K562 (cell line): ENCODE measurements around the gene FERMT3. TPM values are rescaled to one million over a fixed set of nuclear protein-coding genes. Genes with fewer than 3 reads are reported as not detected.

Experiments
- ARID4B ChIP-seq: sonication (generic); formaldehyde crosslinking; IDR thresholded peaks from 2 replicates; pipeline ENCODE4 v1.8.0; 2022; ENCODE audit warnings: mild to moderate bottlenecking, missing genetic modification reagents
- BCL6 ChIP-seq: fragments of 250-450 bp; sonication (Bioruptor Pico); IDR thresholded peaks from 2 replicates; pipeline ENCODE4 v1.4.0; 2020
- CBFA2T2 ChIP-seq: fragments of 450-650 bp; conservative IDR thresholded peaks from 2 replicates; pipeline ENCODE4 v1.6.1; 2017; ENCODE audit warnings: mild to moderate bottlenecking
- FOXA3 ChIP-seq, 2 experiments: fragments of 450-650 bp in 1 of 2; sonication (generic) in 1 of 2; formaldehyde crosslinking; IDR thresholded peaks in 1 of 2; conservative IDR thresholded peaks in 1 of 2; 2 replicates each; pipeline versions ENCODE4 v1.4.0 to v1.8.0; 2020 to 2022; ENCODE audit warnings: mild to moderate bottlenecking in 2 of 2, missing genetic modification reagents in 1 of 2
- KDM5B ChIP-seq: fragments of 200-600 bp; sonication (generic); IDR thresholded peaks from 2 replicates; pipeline ENCODE4 v1.6.1; 2012; ENCODE audit warnings: low read depth, mild to moderate bottlenecking, moderate library complexity, low read length, control low read depth, inconsistent platforms; ENCODE audit not compliant: insufficient replicate concordance
- NCOR1 ChIP-seq: fragments of 450-650 bp; IDR thresholded peaks from 2 replicates; pipeline ENCODE4 v1.6.1; 2016; ENCODE audit warnings: mild to moderate bottlenecking, moderate library complexity
- SAFB ChIP-seq: fragments of 200-400 bp; formaldehyde crosslinking; IDR thresholded peaks from 2 replicates; pipeline ENCODE4 v1.6.1; 2017; ENCODE audit warnings: low read depth, low read length, borderline replicate concordance
- SMAD2 ChIP-seq: fragments of 150-350 bp; IDR thresholded peaks from 2 replicates; pipeline ENCODE4 v1.6.1; 2014; ENCODE audit warnings: low read depth, mild to moderate bottlenecking, low read length
- VEZF1 ChIP-seq: fragments of 200-800 bp; sonication (Bioruptor generic); IDR thresholded peaks from 2 replicates; pipeline ENCODE4 v1.6.1; 2017; ENCODE audit warnings: missing genetic modification characterization, missing compliant biosample characterization
- ZNF239 ChIP-seq: fragments of 250-450 bp; sonication (Bioruptor Pico); IDR thresholded peaks from 2 replicates; pipeline ENCODE4 v1.4.0; 2020; ENCODE audit warnings: mild to moderate bottlenecking
- ZNF511 ChIP-seq: sonication (generic); formaldehyde crosslinking; IDR thresholded peaks from 2 replicates; pipeline ENCODE4 v1.8.0; 2022; ENCODE audit warnings: mild to moderate bottlenecking, missing genetic modification reagents
- ZNF583 ChIP-seq: fragments of 250-450 bp; sonication (Bioruptor Pico); IDR thresholded peaks from 2 replicates; pipeline ENCODE4 v1.4.0; 2020
- ZNF639 ChIP-seq, 2 experiments: fragments of 200-800 bp in 1 of 2; sonication (Bioruptor generic) in 1 of 2; sonication (generic) in 1 of 2; formaldehyde crosslinking in 1 of 2; IDR thresholded peaks in 1 of 2; conservative IDR thresholded peaks in 1 of 2; 2 replicates each; pipeline versions ENCODE4 v1.5.0 to v1.6.1; 2016 to 2020; ENCODE audit warnings: missing compliant biosample characterization in 1 of 2, missing genetic modification characterization in 1 of 2, missing genetic modification reagents in 1 of 2
- ZNF696 ChIP-seq: fragments of 250-450 bp; sonication (Bioruptor Pico); conservative IDR thresholded peaks from 2 replicates; pipeline ENCODE4 v1.4.0; 2020; ENCODE audit warnings: mild to moderate bottlenecking, moderate library complexity
- polyA plus RNA-seq, 8 experiments: library from polyadenylated mRNA; depleted of rRNA in 4 of 8; stranded (reverse) in 5 of 8; unstranded in 3 of 8; fragments of >200 nt; fragmentation: Nextera tagmentation in 2 of 8; fragmentation: Illumina TruSeq in 1 of 8; extraction: Ambion mirVana in 2 of 8; extraction: Trizol in 1 of 8; gene quantifications; 2 replicates each; pipeline versions ENCODE4 v1.2.1 to v1.2.3, GENCODE V29; 2011 to 2014; ENCODE audit warnings: inconsistent platforms in 1 of 8, missing spikeins in 1 of 8
- total RNA-seq, 7 experiments: library from RNA; depleted of rRNA in 6 of 7; stranded (reverse); fragments of >200 nt in 6 of 7; fragmentation: Illumina TruSeq in 2 of 7; extraction: Trizol in 2 of 7; gene quantifications; 2 replicates each; pipeline versions ENCODE4 v1.2.1 to v1.2.3, GENCODE V29; 2011 to 2021; ENCODE audit warnings: low replicate concordance in 1 of 7
- TF ChIP-seq, protein P1 (sequence below): sonication (generic); formaldehyde crosslinking; IDR thresholded peaks from 2 replicates; pipeline ENCODE4 v1.8.0; 2022; ENCODE audit warnings: missing genetic modification reagents, mild to moderate bottlenecking, borderline replicate concordance

Gene FERMT3
- total and polyA plus RNA-seq, 9 of the 15 experiments (the other 6 are each of a cell fraction or from before 2014, with no cell fraction given): 3.2 to 275 (median 79.7) TPM

DNA sequence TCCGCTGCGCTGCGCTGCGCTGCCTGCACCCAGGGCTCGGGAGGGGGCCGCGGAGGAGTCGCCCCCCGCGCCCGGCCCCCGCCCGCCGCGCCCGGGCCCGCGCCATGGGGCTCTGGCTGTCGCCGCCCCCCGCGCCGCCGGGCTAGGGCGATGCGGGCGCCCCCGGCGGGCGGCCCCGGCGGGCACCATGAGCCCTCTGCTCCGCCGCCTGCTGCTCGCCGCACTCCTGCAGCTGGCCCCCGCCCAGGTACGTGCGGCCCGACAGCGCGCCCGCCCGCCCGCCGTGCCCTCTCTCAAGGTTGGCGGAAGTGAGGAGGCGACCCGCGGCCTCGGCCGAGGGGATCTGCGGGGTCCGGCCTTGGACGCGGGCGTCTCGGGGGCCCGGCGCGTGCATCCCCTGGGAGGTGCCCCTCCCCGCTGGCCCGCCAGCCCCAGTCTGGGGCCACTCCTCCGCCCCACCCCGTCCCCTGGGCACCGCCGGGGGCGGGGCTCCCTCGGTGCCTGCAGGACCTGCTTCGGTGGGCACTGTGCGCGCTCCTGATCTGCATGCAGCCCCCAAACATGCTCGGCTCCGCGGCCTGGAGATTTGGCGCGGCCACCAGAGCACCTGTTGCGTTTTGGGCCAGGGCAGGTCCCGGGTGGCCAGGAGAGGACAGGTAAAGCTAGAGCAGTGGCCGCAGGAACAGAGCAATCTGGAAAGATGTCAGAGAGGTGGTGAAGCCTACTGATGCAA, 28.3 kb downstream of the FERMT3 start (continued):
- TF ChIP-seq ARID4B (CRISPR knock-in tag): peak; percentile 37; the same call in 1 of the 2 replicates
- TF ChIP-seq FOXA3 (CRISPR knock-in tag; conservative IDR thresholded peaks at IDR 0.05 in 1 of 2, IDR thresholded peaks at IDR 0.05 in 1 of 2): 0 out of 4 replicates have a peak, but pooled peaks of 1 of the 2 experiments have one; percentile 38
- no peak for TF ChIP-seq CBFA2T2
- no peak for TF ChIP-seq ZNF696
- no peak for TF ChIP-seq NCOR1
- no peak for TF ChIP-seq ZNF239 (CRISPR knock-in tag)
- TF ChIP-seq SAFB: no peak
- no peak for TF ChIP-seq SMAD2
- TF ChIP-seq ZNF639 (CRISPR knock-in tag; conservative IDR thresholded peaks at IDR 0.05 in 1 of 2, IDR thresholded peaks at IDR 0.05 in 1 of 2): no peak
- TF ChIP-seq ZNF583 (CRISPR knock-in tag): 0 out of 2 replicates have a peak, but pooled peaks have one; percentile 58
- TF ChIP-seq, protein P1, sequence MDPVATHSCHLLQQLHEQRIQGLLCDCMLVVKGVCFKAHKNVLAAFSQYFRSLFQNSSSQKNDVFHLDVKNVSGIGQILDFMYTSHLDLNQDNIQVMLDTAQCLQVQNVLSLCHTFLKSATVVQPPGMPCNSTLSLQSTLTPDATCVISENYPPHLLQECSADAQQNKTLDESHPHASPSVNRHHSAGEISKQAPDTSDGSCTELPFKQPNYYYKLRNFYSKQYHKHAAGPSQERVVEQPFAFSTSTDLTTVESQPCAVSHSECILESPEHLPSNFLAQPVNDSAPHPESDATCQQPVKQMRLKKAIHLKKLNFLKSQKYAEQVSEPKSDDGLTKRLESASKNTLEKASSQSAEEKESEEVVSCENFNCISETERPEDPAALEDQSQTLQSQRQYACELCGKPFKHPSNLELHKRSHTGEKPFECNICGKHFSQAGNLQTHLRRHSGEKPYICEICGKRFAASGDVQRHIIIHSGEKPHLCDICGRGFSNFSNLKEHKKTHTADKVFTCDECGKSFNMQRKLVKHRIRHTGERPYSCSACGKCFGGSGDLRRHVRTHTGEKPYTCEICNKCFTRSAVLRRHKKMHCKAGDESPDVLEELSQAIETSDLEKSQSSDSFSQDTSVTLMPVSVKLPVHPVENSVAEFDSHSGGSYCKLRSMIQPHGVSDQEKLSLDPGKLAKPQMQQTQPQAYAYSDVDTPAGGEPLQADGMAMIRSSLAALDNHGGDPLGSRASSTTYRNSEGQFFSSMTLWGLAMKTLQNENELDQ: no peak
- peak; percentile 79 for TF ChIP-seq VEZF1
- peak; percentile 27 for TF ChIP-seq KDM5B
- no peak for TF ChIP-seq ZNF511 (CRISPR knock-in tag)
- TF ChIP-seq BCL6 (CRISPR knock-in tag): no peak
